VCaP (cell line): Measurements from ENCODE around the gene DHRS4L2.

Experiments used
- H3K27ac ChIP-seq: fragments of 450-650 bp; 2 replicates; pipeline ENCODE4 v1.5.1; 2017
- CTCF ChIP-seq: fragments of 450-650 bp; conservative IDR thresholded peaks from 2 replicates; pipeline ENCODE4 v1.5.1; 2017; ENCODE audit warnings: mild to moderate bottlenecking, moderate library complexity

Gene DHRS4L2

GRCh38 chr14:24051176-24051788 is 62.6 kb downstream of the DHRS4L2 start:
- no peak for TF ChIP-seq CTCF
- peak overlapping the region; percentile 78 for H3K27ac ChIP-seq

GRCh38 chr14:24051789-24052655 is 63.3 kb downstream of the DHRS4L2 start, which contains the start of gene CARMIL3:
CARMIL3 (plus strand) TSS chr14:24052009; CDS start chr14:24052154, 145 bp downstream.
- peak within 1 kb of the TSS; percentile 78 for H3K27ac ChIP-seq
- no peak for TF ChIP-seq CTCF

GRCh38 chr14:24052656-24053547 is 64.2 kb downstream of the DHRS4L2 start:
- peak overlapping the region; percentile 78 for H3K27ac ChIP-seq
- no peak for TF ChIP-seq CTCF

GRCh38 chr14:24053548-24054323 is 65.0 kb downstream of the DHRS4L2 start:
- no peak for TF ChIP-seq CTCF
- no peak overlapping the region for H3K27ac ChIP-seq

GRCh38 chr14:24054324-24054641 is 65.6 kb downstream of the DHRS4L2 start:
- no peak for TF ChIP-seq CTCF
- no peak overlapping the region for H3K27ac ChIP-seq

- TF ChIP-seq CTCF, result no peak
- H3K27ac ChIP-seq, result no peak overlapping the region
Measured at GRCh38 chr14:24054646-24055045, 65.9 kb downstream of the DHRS4L2 start.
